ENCODE results near the gene RNF17.

Gene RNF17

DNA sequence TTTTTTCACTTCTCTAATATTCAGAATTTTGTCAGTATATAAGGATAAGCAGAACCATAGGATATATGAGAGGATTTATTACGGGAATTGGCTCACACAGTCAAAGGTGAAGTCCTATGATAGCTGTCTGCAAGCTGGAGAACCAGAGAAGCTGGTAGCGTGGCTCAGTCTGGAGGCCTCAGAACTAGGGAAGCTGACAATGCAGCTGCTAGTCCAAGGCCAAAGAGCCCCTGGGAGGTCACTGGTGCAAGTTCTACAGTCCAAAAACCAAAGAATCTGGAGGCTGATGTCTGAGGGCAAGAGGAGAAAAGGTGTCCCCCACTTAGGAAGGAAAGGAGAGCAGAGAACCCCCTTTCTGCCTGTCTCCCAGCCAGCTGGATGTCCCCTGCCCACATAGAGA is 114.4 kb downstream of the RNF17 start:
- TF ChIP-seq TAF1 (IDR thresholded peaks at IDR 0.05; ENCODE audit: low read depth): no peak
- no peak for TF ChIP-seq EP300 (IDR thresholded peaks at IDR 0.05; ENCODE audit: borderline replicate concordance)
- no peak for TF ChIP-seq RAD21 (IDR thresholded peaks at IDR 0.05; ENCODE audit: low read depth)

DNA sequence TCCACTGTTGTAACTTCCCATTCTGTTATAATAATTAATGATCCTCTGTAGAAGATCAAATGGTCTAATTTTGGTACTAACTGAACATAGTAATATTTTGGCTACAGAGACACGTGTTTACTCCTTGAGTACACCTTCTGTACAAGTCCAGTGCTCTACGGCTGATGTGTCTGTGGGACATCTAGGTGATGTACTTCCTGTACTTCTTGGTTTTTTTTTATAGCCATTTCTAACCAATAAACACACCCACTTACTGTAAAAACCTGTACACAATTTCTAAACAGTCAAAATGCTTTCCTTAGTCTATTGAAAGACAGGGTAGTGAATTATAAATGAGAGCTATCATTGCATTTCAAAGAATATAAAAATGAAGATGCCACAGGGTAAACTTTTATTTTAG is 118.7 kb downstream of the RNF17 start:
- TF ChIP-seq NFIC (IDR thresholded peaks at IDR 0.05): no peak
- TF ChIP-seq TCF12 (IDR thresholded peaks at IDR 0.05; ENCODE audit: low read depth): no peak
- no peak for TF ChIP-seq YY1 (IDR thresholded peaks at IDR 0.05; ENCODE audit: low read depth)
- no peak for TF ChIP-seq CREB1 (IDR thresholded peaks at IDR 0.05; ENCODE audit: low read depth)
- no peak for TF ChIP-seq TAF1 (IDR thresholded peaks at IDR 0.05; ENCODE audit: low read depth)
- TF ChIP-seq EGR1 (IDR thresholded peaks at IDR 0.05): no peak
- TF ChIP-seq, protein P1, sequence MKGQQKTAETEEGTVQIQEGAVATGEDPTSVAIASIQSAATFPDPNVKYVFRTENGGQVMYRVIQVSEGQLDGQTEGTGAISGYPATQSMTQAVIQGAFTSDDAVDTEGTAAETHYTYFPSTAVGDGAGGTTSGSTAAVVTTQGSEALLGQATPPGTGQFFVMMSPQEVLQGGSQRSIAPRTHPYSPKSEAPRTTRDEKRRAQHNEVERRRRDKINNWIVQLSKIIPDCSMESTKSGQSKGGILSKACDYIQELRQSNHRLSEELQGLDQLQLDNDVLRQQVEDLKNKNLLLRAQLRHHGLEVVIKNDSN (IDR thresholded peaks at IDR 0.05): no peak
- TF ChIP-seq, protein P2, sequence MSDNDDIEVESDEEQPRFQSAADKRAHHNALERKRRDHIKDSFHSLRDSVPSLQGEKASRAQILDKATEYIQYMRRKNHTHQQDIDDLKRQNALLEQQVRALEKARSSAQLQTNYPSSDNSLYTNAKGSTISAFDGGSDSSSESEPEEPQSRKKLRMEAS (IDR thresholded peaks at IDR 0.05): no peak
- no peak for TF ChIP-seq CEBPB (IDR thresholded peaks at IDR 0.05)
- TF ChIP-seq ZBTB7A (IDR thresholded peaks at IDR 0.05; ENCODE audit: low read depth): no peak
- no peak for TF ChIP-seq RAD21 (IDR thresholded peaks at IDR 0.05; ENCODE audit: low read depth)
- TF ChIP-seq, protein P3, sequence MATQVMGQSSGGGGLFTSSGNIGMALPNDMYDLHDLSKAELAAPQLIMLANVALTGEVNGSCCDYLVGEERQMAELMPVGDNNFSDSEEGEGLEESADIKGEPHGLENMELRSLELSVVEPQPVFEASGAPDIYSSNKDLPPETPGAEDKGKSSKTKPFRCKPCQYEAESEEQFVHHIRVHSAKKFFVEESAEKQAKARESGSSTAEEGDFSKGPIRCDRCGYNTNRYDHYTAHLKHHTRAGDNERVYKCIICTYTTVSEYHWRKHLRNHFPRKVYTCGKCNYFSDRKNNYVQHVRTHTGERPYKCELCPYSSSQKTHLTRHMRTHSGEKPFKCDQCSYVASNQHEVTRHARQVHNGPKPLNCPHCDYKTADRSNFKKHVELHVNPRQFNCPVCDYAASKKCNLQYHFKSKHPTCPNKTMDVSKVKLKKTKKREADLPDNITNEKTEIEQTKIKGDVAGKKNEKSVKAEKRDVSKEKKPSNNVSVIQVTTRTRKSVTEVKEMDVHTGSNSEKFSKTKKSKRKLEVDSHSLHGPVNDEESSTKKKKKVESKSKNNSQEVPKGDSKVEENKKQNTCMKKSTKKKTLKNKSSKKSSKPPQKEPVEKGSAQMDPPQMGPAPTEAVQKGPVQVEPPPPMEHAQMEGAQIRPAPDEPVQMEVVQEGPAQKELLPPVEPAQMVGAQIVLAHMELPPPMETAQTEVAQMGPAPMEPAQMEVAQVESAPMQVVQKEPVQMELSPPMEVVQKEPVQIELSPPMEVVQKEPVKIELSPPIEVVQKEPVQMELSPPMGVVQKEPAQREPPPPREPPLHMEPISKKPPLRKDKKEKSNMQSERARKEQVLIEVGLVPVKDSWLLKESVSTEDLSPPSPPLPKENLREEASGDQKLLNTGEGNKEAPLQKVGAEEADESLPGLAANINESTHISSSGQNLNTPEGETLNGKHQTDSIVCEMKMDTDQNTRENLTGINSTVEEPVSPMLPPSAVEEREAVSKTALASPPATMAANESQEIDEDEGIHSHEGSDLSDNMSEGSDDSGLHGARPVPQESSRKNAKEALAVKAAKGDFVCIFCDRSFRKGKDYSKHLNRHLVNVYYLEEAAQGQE (IDR thresholded peaks at IDR 0.05; ENCODE audit: low read depth): no peak
- no peak for TF ChIP-seq TEAD4 (IDR thresholded peaks at IDR 0.05)

DNA sequence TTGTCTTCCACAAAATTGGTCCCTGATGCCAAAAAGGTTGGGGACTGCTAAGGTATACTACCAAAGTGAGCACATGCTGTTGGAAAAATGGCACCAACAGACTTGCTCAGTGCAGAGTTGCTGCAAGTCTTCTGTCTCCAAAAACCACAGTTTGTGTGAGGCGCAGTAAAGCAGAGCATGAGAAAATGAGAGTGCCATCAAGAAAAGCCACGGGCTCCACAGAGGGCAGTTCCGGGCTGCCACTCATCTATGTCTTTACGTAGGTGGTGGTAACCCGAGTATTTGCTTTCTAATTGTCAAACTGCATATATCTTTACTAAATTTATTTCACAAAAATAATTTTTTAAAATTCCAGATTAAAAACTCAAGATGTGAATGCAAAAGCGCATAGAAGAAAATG is 123.8 kb downstream of the RNF17 start:
- TF ChIP-seq, protein P3 (IDR thresholded peaks at IDR 0.05; ENCODE audit: low read depth): no peak
- TF ChIP-seq, protein P2 (IDR thresholded peaks at IDR 0.05): no peak
- TF ChIP-seq YY1 (IDR thresholded peaks at IDR 0.05; ENCODE audit: low read depth) (no peak), TCF12 (IDR thresholded peaks at IDR 0.05; ENCODE audit: low read depth) (no peak), EP300 (IDR thresholded peaks at IDR 0.05; ENCODE audit: borderline replicate concordance) (no peak), TAF1 (IDR thresholded peaks at IDR 0.05; ENCODE audit: low read depth) (no peak)
- TF ChIP-seq, protein P1 (IDR thresholded peaks at IDR 0.05): no peak

DNA sequence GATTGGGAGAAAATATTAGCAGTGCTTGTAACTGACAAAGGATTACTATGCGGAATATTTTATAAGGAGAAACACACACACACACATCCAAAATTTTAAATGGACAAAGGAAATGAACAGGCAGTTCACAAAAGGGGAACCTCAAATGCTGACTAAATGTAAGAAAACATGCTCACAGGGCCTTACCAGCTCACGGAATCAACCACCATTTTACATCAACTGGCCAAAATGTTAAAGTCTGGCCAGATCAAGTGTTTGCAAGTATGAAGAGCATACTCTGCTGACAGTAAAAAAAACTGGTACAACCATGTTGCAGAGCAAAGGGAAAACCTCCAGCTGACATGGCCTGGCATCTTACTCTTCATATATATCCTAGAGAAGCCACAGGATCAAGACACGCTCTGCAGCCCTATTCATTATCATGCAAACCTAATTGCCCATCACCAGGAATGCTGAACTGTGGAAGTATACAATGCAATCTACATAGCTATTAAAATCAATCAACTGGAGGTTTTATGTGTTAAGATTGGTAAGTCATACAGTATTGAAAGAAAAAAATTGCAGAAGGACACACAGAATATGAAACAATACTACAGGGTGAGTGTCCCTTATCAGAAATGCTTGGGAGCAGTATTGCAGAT is 124.4 kb downstream of the RNF17 start:
- TF ChIP-seq TAF1 (IDR thresholded peaks at IDR 0.05; ENCODE audit: low read depth) (no peak), EP300 (IDR thresholded peaks at IDR 0.05; ENCODE audit: borderline replicate concordance) (no peak), YY1 (IDR thresholded peaks at IDR 0.05; ENCODE audit: low read depth) (no peak), ZBTB7A (IDR thresholded peaks at IDR 0.05; ENCODE audit: low read depth) (no peak), CEBPB (IDR thresholded peaks at IDR 0.05) (no peak), TEAD4 (IDR thresholded peaks at IDR 0.05) (no peak), EGR1 (IDR thresholded peaks at IDR 0.05) (no peak), NFIC (IDR thresholded peaks at IDR 0.05) (no peak), FOXM1 (IDR thresholded peaks at IDR 0.05; ENCODE audit: borderline replicate concordance, low read depth) (no peak), TCF12 (IDR thresholded peaks at IDR 0.05; ENCODE audit: low read depth) (no peak), RAD21 (IDR thresholded peaks at IDR 0.05; ENCODE audit: low read depth) (no peak), CREB1 (IDR thresholded peaks at IDR 0.05; ENCODE audit: low read depth) (no peak)
- TF ChIP-seq, protein P1 (IDR thresholded peaks at IDR 0.05): no peak
- TF ChIP-seq, protein P3 (IDR thresholded peaks at IDR 0.05; ENCODE audit: low read depth): no peak
- TF ChIP-seq, protein P2 (IDR thresholded peaks at IDR 0.05): no peak

Data from Ishikawa (cell line).